Kidney epithelial cell (primary cell): ENCODE data around the gene AGK. TPM values are rescaled to one million over a fixed set of nuclear protein-coding genes. Genes with fewer than 3 reads are reported as not detected.

ENCODE experiments used
- DNase-seq: peaks from one replicate; pipeline ENCODE4 v3.0.0-alpha.2; 2010; ENCODE audit warnings: low read depth
- H3K27me3 ChIP-seq: 2 replicates; pipeline ENCODE4 v1.6.0; 2011; ENCODE audit warnings: low read length; ENCODE audit not compliant: control insufficient read depth, insufficient read depth
- H3K36me3 ChIP-seq: 2 replicates; pipeline ENCODE4 v1.5.1; 2011; ENCODE audit warnings: low read length; ENCODE audit not compliant: control insufficient read depth, insufficient read depth
- H3K4me3 ChIP-seq: 2 replicates; pipeline ENCODE4 v1.5.1; 2011; ENCODE audit warnings: low read depth, mild to moderate bottlenecking, control low read depth, low read length
- total RNA-seq: library from RNA; depleted of rRNA; stranded (reverse); fragments of >200 nt; gene quantifications from 2 replicates; pipeline ENCODE4 v1.2.3, GENCODE V29; 2015
- TF ChIP-seq, protein P1 (sequence below): IDR thresholded peaks from 2 replicates; pipeline ENCODE4 v1.5.1; 2011; ENCODE audit warnings: mild to moderate bottlenecking, moderate library complexity, low read length, control low read depth, inconsistent platforms; ENCODE audit not compliant: insufficient read depth, poor library complexity, severe bottlenecking

Gene AGK
- total RNA-seq, 1 donor from 2014 or later = 35.3 TPM

- H3K4me3 ChIP-seq = no peak overlapping the region
- H3K36me3 ChIP-seq = no peaks in the 10 kb centered on the region
- TF ChIP-seq, protein P1, sequence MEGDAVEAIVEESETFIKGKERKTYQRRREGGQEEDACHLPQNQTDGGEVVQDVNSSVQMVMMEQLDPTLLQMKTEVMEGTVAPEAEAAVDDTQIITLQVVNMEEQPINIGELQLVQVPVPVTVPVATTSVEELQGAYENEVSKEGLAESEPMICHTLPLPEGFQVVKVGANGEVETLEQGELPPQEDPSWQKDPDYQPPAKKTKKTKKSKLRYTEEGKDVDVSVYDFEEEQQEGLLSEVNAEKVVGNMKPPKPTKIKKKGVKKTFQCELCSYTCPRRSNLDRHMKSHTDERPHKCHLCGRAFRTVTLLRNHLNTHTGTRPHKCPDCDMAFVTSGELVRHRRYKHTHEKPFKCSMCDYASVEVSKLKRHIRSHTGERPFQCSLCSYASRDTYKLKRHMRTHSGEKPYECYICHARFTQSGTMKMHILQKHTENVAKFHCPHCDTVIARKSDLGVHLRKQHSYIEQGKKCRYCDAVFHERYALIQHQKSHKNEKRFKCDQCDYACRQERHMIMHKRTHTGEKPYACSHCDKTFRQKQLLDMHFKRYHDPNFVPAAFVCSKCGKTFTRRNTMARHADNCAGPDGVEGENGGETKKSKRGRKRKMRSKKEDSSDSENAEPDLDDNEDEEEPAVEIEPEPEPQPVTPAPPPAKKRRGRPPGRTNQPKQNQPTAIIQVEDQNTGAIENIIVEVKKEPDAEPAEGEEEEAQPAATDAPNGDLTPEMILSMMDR = no peak
- DNase-seq = no peak
- no peaks in the 10 kb centered on the region for H3K27me3 ChIP-seq
These were observed 97.3 kb downstream of the AGK start for GRCh38 chr7:141648276-141649114.

- TF ChIP-seq, protein P1 = no peak
- Histone ChIP-seq H3K36me3 (no peaks in the 10 kb centered on the region), H3K27me3 (no peaks in the 10 kb centered on the region), H3K4me3 (no peak overlapping the region)
- DNase-seq = peak; percentile 39
These were observed 98.1 kb downstream of the AGK start for GRCh38 chr7:141649137-141649864.

GRCh38 chr7:141649865-141650634, 98.8 kb downstream of the AGK start:
- no peaks in the 10 kb centered on the region for H3K36me3 ChIP-seq
- H3K4me3 ChIP-seq = no peak overlapping the region
- H3K27me3 ChIP-seq = no peaks in the 10 kb centered on the region
- TF ChIP-seq, protein P1 = peak; percentile 79
- DNase-seq = peak; percentile 68

- TF ChIP-seq, protein P1 = no peak
- no peaks in the 10 kb centered on the region for H3K36me3 ChIP-seq
These were observed 100.2 kb downstream of the AGK start for GRCh38 chr7:141651417-141651816.

DNA sequence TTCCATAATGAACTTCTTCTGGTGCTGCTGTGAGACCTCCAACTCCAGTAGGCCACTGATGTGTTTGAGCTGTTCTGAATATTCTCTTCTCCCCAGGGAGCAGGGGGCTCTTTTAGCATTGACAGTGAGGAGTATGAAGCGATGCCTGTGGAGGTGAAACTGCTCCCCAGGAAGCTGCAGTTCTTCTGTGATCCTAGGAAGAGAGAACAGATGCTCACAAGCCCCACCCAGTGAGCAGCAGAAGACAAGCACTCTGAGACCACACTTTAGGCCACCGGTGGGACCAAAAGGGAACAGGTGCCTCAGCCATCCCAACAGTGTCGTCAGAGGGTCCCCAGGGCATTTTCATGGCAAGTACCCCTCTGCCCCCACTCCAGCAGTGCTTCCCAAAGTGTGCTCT, 101.5 kb downstream of the AGK start:
- H3K4me3 ChIP-seq = no peak overlapping the region
- no peaks in the 10 kb centered on the region for H3K27me3 ChIP-seq
- TF ChIP-seq, protein P1 = no peak
- no peak for DNase-seq
- no peaks in the 10 kb centered on the region for H3K36me3 ChIP-seq

More at GRCh38 chr7:141651417-141651816, 100.2 kb downstream of the AGK start:
- Histone ChIP-seq H3K27me3 (no peaks in the 10 kb centered on the region), H3K4me3 (no peak overlapping the region)
- DNase-seq = no peak
